Prostate gland (tissue), 2 donors: Measurements from ENCODE around the gene GTSE1.

Source experiments
- CTCF ChIP-seq, 4 experiments: fragments of 200-600 bp in 2 of 4; fragments of 450-650 bp in 2 of 4; sonication (generic) in 2 of 4; IDR thresholded peaks; 1 replicate in 3 of 4; 2 replicates in 1 of 4; pipeline ENCODE4 v1.5.1; 2016 to 2019; ENCODE audit warnings: antibody characterized with exemption in 4 of 4, mild to moderate bottlenecking in 2 of 4, moderate library complexity in 2 of 4
- POLR2A ChIP-seq: fragments of 450-650 bp; IDR thresholded peaks from one replicate; pipeline ENCODE4 v1.6.1; 2016; ENCODE audit warnings: antibody characterized with exemption, mild to moderate bottlenecking

GRCh38 chr22:46299101-46299500 is 2.4 kb downstream of the GTSE1 start:
- TF ChIP-seq CTCF (IDR thresholded peaks at IDR 0.05) (no peak), POLR2A (no peak)
